Stimulated activated CD8-positive, alpha-beta memory T cell treated with anti-CD3 and anti-CD28 coated beads, Interleukin-7, amount 100 ng/mL, for 1 hour (primary cell): ENCODE results near the gene KCNK10.

ENCODE experiments used
- DNase-seq, 2 donors: peaks; one replicate each; pipeline ENCODE4 v3.0.0-alpha.2; 2020; ENCODE audit warnings: low read depth in 2 of 2

KCNK10 gene

DNA sequence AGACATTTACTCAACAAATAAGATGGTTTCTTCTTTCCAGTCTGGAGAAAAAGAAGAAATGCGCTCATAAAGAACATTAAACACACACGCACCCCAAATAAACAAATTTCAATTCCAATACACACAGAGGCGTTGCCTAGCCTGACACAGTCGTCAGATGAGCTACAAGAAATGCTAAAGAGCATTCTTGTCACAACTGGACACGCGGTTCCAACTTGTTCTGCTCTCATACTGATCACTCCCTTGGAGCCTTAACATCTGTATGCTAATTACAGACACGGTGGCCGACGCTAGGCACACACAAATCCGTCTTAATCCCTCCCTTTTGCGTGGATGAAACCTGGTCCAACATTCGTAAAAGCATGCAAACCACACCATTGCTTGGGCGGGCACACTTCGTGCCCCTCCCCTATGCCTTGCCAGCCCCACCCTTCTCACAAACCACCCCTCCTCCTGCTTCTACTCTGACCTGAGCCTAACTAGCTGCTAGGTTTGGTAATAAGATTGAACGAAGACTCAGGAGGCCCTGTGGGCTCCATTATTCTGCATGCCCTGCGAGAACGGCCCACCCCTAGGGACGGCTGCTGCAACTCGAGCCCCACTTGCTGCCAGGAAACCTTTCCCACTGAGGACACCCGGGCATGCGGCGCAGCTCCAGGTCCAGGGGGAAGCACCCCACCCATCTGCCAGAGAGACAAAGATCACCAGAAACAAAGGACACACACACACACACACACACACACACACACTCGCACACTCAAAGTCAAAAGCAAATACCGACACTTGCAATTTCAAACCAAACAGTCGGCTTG, 1.2 kb downstream of the KCNK10 start:
- DNase-seq, result no peak

DNA sequence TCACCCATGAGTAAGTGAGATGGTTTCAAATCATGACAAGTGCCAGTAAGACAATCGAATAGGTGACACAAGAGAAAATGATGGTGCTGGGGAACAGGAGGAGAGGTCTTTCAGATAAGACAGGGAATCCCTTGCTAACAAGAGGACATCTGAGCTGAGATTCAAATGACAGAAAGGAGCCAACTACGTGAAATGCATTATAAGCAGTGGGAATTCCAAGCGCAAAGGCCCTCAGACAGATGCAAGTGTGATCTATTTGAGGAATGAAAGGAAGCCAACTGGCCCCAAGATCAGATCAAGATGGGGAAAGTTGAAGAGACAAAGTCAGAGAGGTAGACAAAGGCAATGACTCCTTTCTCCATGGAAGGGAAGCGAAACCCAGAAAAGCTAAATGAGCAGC, 4.7 kb downstream of the KCNK10 start:
- DNase-seq, result no peak

DNA sequence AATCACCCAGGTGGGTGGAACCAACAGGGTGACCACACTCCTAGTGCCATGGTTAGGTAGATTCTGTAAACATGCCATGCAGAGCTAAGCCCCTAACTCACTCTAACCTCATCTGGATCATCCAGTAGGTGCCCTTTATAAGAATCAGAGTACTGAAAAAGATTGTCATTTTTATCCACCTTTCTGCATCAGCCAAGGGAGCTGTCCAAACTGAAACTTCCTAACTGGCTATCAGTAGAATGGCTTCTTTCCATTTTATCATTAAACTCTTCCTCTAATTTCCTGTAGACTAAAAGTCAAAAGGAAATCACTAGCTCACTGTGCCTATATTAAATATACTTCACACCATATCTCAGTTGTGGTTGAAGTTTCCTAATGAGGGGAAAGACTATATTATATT, 6.5 kb downstream of the KCNK10 start:
- DNase-seq, result no peak

DNA sequence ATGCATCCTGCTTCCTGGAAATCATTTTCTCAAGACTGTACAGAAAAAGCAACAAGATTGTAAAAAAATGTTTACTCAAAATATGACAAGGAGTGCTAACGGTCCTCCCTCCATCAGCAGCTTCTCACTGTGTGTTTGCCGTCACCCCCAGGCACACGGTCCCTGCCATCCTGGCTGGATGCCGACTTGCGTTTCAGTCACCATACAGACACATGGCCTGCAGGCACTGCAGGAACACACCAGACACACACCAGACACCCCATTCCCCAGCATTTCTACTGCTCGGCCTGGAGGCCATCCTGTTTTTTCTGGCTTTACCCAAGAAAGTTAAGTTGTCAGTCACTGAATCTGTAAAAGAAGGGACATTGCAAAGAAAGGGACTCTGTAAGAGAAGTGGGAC, 10.8 kb downstream of the KCNK10 start:
- DNase-seq, result no peak

DNA sequence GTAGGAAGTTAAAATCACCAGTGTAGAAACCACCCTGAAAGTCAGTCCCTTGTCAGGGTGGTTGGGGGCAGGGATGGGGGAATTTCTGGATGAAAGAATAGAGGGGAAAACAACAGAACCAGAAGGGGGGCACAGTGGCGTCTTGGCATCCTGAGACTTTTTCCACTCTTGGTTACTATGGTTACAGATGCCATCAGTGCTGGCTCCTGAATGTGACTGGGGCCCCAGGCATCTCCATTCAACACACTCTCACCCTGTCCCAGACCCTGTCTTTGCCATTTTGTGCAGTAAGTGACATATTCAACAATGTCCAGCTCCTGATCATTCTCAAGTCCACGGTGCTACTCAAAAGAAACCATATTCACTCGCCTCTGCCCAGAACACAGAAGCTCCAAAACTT, 11.3 kb downstream of the KCNK10 start:
- DNase-seq, result no peak

DNA sequence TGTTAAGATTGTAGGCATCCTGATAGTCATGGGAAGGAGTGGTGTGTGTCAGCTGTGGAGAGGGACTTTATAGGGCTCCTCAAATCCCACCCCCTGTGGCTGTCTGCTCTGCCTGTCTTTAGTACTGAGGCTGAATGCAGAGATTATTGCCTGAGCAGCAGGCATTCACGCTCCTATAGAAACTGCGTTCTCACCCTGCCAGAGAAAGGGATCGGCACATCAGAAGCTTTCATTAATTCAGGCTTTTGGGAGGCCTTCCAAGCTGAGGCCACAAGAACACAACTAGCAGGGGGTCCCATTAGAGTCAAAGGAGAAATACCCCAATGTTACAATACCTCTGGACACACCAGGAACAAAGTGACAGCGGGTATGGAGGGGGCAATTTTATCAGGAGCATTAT, 12.6 kb downstream of the KCNK10 start:
- no peak for DNase-seq

DNA sequence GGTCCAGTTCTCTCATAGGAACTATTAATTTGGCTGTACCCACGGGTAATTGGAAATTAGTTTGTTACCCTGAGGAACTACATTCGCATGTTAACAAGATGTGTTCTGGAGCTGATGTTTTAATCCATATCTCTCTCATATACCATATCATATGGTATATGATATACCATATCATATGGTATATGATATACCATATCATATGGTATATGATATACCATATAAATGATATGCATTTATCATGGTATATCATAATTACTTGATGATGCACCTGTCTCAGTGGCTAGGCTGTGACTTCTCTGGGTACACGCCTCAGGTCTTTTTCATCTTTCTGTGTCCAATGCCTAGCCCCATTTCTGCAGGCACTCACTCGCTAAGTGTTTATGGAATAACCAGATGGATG, 13.0 kb downstream of the KCNK10 start:
- no peak for DNase-seq

DNA sequence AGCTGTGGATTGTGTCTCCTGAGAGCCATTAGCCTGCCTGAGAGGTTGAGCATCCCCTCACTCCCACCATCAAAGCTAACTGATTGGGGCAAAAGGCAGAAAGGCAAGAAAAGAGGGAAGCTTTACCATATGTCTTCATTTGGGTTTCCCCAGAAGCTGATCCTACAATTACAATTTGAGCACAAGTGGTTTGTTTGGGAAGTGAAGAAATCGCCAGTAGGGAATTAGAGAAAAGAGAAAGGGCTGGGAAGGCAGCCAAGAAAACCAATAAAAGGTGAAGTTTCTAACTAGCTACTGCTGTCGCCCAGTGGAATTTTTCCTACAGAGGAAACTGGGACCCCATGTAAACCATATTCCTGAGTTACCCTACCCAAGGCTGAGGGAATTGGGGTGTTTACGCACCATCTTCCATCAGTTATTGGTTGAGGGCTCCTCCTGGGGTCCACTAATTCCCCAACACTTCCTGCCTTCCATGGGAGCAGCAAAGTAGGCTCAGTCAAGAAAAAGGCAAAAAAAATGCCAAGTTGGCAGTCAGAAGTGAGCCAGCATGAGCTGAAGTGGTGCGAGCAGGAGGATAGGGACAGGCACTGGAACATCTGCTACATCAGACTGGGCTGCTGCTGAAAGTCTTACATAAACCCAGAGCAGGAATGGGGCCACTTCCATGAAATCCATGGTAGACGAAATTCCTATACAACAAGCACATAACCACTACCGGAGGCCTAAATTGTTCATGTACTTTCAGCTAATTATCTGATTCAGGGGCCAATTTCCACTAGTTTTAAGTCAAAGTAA, 17.3 kb downstream of the KCNK10 start:
- DNase-seq, result no peak

DNA sequence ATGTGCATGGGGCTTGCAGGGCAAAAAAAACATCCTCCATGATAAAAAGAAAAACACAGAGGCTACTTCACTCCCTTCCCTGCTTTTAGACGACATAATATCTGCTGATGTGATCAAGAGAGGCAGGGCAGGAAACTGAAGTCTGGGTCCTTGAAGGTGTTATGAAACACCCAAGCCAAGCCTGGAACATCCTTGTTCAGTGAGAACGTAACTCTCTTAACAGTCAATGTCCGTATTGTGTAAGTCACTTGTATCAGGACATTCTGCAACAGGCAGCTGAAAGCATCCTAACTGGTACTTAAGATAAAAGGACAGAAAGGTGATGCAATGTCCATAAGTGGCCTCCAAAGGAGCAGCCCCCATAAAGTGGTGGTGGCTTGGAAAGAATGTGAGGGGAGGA, 20.0 kb downstream of the KCNK10 start:
- no peak for DNase-seq

DNA sequence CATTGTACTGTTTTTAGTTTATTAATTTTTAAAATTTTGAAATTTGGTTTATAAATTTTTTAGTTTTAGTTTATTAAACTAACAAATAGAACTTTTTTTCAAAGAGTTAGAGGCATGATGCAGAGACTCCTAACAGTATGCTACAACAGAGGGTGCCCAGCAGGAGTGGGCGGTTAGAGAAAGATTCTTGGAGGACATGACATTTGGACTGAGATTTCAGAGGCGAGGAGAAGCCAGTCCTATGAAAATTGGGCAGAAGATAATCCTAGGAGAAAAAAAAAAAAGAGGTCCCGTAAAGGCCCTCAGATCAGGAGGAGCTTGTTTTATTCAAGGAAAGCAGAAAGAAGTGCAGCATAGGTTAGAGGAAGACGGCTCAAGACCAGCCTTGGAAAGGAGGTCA, 21.7 kb downstream of the KCNK10 start:
- DNase-seq, result no peak

DNA sequence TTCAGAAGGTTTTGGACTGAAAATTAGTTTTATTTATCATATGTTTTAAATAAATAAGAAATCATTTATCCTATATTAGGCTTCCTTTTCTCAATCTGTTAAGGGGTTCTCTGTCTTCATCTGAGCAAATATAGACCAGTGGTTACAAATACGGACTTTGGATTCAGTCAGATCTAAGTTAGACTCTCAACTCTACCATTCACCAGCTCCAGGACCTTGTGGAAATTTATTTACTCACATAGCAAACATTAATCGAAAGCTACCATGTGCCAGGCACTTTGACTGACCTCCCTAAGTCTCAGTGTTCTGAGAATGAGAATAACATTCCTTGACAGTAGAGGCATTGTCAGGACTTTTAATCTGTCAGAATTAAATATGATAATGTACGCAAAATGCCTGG, 22.3 kb downstream of the KCNK10 start:
- no peak for DNase-seq

DNA sequence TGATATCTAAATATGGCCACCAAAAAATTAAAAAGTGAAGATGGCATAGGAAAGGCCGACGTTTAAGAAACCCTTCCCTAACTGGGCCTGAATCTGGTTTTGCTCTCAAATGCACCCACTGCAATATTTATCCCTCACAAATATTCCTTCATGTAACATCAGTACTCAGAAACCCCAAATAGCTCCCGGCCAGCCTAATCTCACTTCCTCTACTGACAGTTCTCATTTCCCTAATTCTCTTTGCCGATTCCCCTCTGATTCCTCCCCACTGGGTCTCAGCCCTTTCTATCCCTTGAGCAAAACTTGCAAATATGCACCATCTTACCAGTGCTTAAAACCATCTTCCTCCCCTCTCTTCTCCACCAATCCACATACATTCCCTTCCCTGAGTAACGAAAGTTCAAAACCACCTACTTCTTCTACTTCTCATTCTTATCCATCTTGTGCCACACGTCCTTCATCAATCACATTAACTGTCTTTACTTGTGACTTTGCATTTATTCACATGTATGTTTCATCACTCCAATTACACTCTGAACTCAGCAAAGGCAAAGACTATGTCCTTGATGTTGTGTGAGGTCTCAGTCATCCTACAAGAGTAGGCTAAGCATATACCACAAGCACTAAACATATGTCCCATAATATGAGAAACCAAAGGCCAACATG, 23.1 kb downstream of the KCNK10 start:
- DNase-seq, result no peak

DNA sequence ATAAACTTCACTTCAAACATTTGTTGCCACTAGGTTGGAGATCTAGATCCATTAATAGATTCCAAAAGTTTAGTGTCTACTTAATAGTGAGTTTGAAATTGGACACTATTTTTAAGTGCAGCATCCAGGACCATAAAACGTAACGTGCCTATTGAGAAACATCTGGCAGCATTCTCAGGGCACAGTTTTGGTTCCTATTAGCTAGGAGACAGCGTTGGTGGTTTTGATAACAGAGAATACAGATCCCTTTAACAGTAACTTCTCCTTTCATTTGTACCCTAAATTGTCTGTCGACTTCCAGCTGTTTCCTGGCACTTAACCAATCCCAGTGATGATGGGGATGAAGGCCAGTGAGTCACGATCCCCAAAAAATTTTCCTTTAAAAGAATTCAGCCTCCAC, 25.8 kb downstream of the KCNK10 start:
- DNase-seq, result no peak

DNA sequence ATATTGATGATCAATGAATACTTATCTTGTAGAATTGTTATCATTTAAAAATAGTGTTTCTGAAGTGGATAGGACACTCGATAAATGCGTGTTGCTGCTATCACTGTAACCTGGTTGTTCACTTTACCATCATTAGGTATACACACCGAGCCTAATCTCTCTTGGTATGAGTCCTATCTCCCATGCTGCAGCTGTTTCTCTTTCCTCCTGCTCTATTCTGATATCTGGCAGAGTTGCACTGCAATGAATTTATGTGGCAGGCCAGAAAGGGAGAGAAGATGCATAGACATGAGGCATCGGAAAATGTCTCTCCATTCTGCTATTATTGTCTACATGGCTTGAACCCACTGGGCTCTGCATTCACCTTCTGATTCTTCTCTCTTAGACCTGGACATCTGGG, 26.7 kb downstream of the KCNK10 start:
- DNase-seq, result no peak

DNA sequence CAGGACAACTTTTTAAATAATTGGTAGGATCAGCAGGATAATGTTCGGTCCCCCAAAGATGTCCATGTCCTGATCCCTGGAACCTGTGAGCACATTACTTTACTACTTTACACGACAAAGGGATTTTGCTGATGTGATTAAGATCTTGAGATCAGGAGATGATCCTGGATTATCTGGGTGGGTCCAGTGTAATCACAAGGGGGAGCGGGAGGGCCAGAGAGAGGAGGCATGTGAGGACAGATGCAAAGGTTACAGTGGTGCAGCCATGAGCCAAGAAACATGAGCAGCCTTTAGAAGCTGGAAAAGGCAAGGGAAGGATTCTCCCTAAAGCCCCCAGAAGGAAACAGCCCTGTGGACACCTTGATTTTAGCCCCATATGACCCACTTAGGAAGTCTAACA, 33.1 kb downstream of the KCNK10 start:
- DNase-seq, result no peak

DNA sequence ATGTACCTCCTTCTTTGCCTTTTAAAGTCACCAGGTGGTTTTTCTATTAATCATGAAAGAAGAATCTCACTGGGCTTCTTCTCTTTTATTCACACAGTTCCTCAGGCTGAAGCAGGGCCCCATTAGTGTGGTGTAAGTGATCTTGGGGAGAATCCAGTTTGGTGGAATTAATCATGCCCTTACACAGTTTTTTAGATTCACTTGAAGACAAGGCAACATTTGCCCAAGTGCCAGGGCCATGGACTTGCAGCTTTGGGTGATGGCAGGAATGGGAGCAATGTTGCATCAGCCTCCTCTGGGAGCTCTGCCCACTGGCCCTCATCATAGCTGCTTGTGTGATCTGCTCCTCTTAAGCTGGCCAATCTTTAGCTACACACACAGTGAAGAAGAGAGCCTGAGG, 33.8 kb downstream of the KCNK10 start:
- no peak for DNase-seq

DNA sequence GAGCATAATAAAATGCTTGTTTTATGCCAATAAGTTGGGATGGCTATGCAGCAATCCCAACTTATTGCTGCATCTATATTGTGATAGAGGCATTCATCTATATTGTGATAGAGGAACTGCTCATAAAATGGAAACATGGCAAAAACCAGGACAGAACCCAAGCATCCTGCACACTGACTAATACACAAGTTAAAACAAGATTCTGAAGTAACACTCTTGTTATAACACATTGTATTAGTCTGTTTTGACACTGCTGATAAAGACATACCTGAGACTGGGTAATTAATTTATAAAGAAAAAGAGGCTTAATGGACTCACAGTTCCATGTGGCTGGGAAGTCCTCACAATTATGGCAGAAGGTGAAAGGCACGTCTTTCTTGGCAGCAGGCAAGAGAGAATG, 36.8 kb downstream of the KCNK10 start:
- no peak for DNase-seq

DNA sequence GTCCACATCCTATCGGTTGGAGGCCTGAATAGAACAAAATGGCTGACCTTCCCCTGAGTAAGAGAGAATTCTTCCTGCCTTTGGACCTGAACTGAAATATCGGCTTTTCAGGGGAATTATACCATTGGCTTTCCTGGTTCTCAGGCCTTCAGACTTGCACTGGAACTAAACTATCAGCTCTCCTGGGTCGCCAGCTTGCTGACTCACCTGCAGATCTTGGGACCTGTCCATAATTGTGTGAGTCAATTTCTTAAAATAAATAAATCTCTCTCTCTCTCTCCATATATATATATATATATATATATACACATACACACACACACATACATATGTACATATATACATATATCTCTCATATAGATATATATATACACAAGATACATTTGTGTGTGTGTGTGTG, 41.6 kb downstream of the KCNK10 start:
- DNase-seq, result no peak

DNA sequence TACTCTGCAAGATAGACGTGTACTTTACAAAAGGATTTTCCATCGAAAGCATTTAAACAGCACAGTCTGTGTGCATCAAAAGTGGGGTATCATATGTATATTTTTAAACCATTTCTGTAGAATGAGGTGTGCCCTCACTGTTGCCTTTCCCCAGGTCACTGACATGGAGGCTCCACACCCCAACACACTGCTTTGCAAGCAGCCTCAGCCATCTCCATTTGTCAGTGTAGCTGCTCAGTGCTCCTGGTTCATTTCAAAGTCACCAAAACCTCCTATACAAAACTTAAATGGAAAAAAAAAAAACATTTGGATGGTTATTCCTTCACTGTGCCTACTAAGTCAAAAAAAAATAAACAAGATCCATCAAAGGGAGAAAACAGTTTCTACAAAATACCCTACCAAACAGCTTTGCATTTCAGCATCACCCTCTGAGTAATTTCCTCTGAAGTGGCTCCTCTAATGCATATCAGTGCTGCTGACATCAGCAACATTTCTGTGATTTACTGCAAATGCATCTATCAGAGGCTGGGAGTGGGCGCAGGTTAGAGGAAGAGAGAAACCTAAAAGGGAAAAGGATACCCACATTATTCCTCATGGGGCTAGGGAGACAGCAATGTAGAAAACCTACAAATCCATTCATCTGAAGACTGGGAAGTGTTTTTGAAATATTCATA, 46.0 kb downstream of the KCNK10 start:
- DNase-seq, result no peak

DNA sequence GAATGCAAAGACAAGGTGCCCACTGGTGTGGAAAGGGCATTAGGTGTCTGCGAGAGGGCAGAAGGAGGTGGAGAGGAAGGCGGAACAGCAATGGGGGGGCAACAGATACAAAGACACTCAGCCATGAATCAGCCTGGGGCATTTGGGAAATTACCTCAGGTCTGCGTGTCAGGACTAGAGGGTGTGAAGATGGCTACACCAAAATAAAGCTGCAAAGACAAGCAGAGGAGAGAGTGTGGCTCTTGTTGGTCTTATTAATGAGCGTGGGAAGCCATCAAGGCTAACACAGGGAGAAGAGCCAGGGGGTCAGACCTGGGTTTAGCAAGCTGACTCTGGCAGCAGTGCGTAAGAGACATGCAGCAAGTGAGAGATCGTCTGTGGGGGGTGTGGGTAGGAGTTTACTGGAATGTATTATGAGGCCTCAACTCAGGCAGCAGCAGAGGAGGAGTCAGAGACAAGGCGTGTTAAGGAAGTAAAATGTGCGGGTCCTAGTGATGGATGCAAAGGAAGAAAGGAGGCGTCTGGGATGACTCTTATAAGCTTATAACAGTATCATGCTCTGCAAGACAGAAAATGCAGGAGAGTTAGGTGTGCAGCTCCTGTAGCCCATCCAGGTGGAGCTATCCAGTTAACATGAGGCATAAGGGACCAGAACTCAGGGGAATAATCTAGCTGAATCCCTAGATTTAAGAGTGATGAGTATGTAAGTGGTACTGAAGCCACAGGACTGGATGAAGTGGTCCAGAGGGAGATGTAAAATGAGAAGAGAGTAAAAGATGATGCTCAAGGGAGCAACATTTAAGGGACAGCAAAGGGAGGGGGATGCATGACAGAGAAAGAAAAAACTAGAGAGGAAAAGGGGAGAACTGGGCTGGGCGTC, 50.4 kb downstream of the KCNK10 start:
- no peak for DNase-seq

DNA sequence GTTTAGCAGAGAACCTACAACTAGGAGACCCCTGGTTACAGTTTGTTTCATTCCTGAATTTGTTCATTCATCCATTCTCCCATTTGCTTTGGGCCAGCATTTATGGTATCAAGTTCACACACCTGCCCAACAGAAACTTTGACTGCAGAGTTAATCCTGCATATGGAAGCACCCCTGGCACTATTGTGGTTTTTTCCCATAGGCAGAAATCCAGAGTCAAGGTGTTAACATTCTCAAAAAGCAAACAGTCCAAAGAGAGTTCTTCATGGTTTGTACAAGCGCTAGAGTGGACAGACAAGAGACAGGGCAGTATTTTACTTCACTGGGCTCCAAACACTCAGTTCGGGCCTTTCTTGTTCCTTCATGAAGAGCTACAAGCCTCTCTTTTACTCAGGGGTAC, 51.9 kb downstream of the KCNK10 start:
- no peak for DNase-seq
